CD4-positive, alpha-beta T cell treated with Interferon gamma for 1 hour (primary cell): ENCODE measurements around the gene SLC39A11.

Experiments used
- DNase-seq: peaks from one replicate; pipeline ENCODE4 v3.0.0-alpha.2; 2020

Gene SLC39A11

GRCh38 chr17:72972263-72972951 lies 120.1 kb downstream of the SLC39A11 start:
- DNase-seq, result no peak

GRCh38 chr17:72971226-72971880 lies 121.1 kb downstream of the SLC39A11 start:
- DNase-seq, result no peak

- no peak for DNase-seq
These were observed 121.7 kb downstream of the SLC39A11 start for GRCh38 chr17:72970797-72971196.

DNA sequence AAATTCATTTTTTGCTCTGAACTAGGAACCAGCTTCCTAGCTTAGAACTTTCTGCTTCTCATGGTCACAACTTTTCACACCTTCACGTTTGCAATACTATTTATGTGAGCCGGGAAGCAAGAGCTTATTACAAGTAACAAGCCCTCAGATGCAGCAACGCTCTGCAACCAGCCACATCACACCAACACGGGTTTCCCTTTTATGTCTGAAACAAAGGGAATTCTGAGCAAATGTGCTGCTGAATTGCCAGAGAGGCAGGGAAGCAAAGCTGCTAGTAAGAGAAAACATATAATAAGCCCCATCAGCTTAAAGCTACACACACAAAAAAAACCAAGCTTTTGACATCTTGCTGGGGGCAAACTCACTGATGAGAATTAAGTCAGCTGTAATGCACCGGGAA lies 122.2 kb downstream of the SLC39A11 start:
- DNase-seq, result no peak

DNA sequence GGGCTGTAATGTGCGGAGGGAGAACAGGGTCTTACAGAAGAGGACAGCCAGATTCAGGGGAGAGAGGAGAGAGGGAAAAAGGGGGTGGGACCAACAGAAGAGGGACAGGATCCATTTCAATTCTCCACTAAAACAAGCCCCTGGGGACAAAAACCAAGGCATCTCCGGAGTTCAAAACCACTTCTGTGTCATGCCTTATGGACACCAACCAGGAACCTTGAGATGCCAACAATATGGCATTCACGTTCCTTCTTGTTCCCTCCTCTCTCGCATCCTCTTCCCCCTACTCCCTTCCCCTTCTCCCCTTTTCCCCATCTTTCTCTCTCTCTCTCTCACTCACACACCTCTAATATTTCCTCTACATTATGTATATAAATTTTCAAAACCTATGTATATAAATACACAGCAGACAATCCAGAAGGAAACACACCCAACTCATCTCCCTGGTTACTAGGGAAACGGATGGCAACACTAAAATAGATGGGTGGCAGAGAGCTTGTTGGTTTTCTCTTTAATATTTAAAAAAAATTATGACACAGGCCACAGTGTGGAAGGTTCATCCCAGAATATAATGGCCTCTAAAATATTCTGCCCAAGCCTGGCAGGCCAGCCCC lies 123.1 kb downstream of the SLC39A11 start:
- DNase-seq, result no peak

- DNase-seq, result no peak
These were observed 123.7 kb downstream of the SLC39A11 start for GRCh38 chr17:72968798-72969197.

DNA sequence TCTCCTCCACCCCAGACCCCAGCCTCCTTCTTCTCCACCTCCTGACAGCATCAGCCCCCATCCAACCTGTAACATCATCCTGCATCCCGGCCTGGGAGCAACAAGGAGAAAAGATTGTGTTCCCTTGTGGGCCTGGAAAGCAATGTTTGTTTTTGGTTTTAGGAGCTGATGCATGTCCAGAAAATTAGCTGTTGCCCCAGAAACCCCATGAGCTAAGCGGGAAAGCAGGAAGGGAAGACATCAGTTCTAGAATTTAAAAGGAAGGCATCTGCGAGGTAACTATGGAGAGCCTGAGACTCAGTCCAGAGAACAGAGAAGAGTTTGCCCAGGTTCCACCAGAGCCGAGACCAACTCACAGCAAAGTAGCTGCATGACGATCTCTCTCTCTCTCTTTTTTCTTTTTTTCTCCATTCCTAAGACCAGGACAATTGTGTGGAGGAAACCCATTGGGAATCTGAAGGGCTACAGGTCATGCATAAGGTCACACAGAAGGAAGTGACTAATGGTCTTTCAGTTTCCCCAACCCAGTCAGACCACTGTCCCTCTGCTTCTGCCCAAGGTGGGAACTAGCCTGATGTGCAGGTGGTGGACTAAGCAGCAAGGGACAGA lies 124.4 kb downstream of the SLC39A11 start:
- no peak for DNase-seq

DNA sequence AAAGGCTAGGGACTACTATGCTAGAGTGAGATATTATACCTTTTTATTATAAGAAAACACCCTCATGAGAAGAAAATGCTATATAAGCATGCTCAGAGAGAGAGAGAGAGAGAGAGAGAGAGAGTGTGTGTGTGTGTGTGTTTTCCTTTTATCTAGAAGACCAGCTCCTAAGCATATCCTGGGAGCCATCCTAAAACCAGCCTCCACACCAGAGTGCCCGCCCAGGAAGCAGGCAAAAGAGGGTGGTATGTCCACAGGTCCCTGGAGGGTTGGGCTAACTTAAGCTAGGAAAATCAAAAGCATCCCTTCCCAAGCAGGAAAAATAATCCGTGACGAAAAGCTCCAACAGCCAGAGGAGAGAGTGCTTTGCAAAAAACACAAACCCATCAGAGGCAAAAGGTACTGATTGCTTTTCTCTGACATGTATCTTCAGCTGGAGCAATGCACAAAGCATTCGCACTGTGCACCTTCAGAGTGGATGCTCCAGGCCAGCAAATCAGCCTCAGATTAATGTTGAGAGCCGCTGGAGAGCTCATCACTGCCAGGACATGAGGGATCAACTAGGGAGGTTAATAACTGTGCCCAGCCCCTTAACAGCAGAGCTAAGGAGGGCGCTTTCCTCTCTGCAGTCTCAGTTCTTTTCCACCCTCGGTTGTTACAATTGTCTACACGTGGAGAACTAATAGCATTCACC lies 125.1 kb downstream of the SLC39A11 start:
- DNase-seq, result no peak

DNA sequence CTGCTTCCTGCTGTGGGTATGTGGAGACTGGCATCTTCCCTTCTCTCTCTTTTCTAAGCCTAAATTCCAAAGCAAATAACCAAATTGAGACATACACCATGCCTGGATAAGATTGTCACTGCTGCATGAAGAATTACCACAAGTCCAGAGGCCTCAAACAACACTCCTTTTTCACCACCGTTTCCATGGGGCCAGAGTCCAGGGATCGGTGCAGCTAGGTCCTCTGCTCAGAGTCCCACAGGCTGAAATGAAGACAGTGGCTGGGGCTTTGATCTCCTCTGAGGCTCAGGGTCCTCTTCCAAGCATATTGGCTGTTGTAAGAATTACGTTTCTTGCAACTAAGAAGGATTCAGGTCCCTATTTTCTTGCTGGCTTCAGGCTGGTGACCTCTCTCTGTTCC lies 130.4 kb downstream of the SLC39A11 start:
- DNase-seq, result no peak

- no peak for DNase-seq
These were observed 136.9 kb downstream of the SLC39A11 start for GRCh38 chr17:72955391-72956140.

- DNase-seq, result no peak
These were observed 137.9 kb downstream of the SLC39A11 start for GRCh38 chr17:72954579-72954978.

DNA sequence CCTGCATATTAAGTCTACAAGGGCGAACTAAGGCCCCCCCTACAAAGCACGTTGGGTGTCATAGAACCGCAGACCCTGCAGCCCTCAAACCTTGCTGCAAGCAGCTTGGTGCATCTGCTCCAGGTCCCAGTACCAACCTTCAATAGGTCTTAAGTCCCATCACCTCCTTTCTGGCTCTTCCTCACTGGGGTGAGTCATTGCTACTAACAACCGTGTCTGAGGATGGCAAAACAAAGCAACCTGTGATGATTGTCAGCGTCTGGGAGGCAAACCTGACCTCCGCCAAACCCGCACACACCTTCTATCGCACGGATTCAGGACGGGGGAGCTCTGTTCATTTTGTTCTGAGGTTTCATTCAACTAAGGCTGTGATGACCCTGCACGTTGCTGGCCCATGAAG lies 138.9 kb downstream of the SLC39A11 start:
- no peak for DNase-seq

- DNase-seq, result no peak
These were observed 139.7 kb downstream of the SLC39A11 start for GRCh38 chr17:72952641-72953315.

DNA sequence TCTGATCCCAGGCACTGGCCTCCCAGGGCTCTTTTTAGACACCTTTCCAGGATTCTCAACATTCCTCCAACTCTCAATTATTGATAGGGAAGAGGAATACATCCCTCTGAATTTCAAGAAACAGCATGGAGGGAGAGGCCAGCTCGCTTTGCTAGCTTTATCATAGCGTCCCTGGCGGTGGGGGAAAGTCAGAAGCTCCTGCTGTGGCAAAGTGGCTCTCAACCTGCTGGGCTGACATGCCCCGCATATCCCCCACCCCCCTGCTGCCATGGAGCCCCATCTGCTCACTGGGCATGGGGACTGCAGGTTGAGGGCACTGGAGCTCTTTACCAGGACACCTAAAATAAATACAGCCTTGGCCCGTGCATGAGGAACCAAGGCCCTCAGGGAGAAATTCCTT lies 140.3 kb downstream of the SLC39A11 start:
- DNase-seq, result no peak

GRCh38 chr17:72950242-72950931 lies 142.1 kb downstream of the SLC39A11 start:
- DNase-seq, result no peak

- no peak for DNase-seq
These were observed 144.4 kb downstream of the SLC39A11 start for GRCh38 chr17:72948115-72948514.

GRCh38 chr17:72947475-72947874 lies 145.0 kb downstream of the SLC39A11 start:
- DNase-seq, result no peak

DNA sequence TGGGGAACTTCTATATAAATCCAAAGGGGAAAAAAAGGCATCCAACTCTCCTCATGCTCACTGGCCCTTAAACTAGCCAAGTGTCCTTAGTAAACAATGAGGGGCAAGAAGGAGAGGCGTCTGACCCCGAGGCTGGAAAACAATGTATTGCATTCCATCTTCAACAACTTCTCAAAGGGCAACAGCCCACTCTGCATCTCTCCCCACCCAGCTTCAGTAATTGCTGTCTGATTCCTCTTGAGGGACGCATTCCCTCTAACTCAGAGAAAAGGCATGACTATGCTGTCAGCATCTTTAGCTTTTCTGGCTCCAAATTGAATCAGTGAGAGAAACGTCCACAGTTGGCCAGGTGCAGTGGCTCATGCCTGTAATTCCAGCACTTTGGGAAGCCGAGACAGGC lies 145.8 kb downstream of the SLC39A11 start:
- DNase-seq, result no peak

- no peak for DNase-seq
These were observed 146.3 kb downstream of the SLC39A11 start for GRCh38 chr17:72946156-72946555.

DNA sequence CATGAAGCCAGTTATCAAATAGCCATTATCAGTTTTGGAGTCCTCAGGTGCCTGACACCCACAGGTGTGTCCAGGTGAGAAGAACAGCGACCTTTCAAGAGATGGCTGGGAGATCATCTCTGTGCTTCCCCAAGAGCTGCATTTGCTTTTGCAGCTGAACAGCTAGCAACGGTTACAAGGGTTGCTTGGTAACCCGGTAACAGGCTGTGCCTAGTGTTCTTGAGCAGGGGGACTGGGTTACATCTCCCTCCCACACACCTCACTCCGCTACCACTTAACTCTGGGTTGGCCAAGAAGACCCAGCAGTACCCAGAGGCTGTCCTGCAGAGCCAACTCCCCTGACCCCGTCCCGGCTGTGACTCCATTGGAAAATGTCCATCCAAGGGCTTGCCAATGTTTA lies 147.0 kb downstream of the SLC39A11 start:
- no peak for DNase-seq
